Spleen (tissue), 11 donors: ENCODE data around the gene PIGR. TPM values are rescaled to one million over a fixed set of nuclear protein-coding genes. Genes with fewer than 3 reads are reported as not detected.

Source experiments
- DNase-seq: peaks from one replicate; pipeline ENCODE4 v3.0.0-alpha.2; 2020
- H3K27ac ChIP-seq, 8 donors: fragments of 200-600 bp; sonication (generic) in 7 of 8; 1 replicate in 4 of 8; 2 replicates in 4 of 8; pipeline versions ENCODE4 v1.5.0 to v1.8.0; 2016 to 2021; ENCODE audit warnings: inconsistent platforms in 4 of 8, mild to moderate bottlenecking in 4 of 8, moderate library complexity in 1 of 8
- H3K27me3 ChIP-seq, 7 donors: fragments of 200-600 bp; sonication (generic) in 6 of 7; replicated peaks in 1 of 7; 1 replicate in 4 of 7; 2 replicates in 3 of 7; pipeline versions ENCODE4 v1.5.0 to v1.8.0; 2016 to 2021; ENCODE audit warnings: inconsistent platforms in 3 of 7, mild to moderate bottlenecking in 1 of 7
- H3K36me3 ChIP-seq, 6 donors: fragments of 200-600 bp; sonication (generic) in 5 of 6; 1 replicate in 4 of 6; 2 replicates in 2 of 6; pipeline versions ENCODE4 v1.5.0 to v1.8.0; 2016 to 2021; ENCODE audit warnings: inconsistent platforms in 2 of 6
- H3K4me1 ChIP-seq, 6 donors: fragments of 200-600 bp; sonication (generic) in 5 of 6; 1 replicate in 3 of 6; 2 replicates in 3 of 6; pipeline versions ENCODE4 v1.5.0 to v1.8.0; 2016 to 2021; ENCODE audit warnings: inconsistent platforms in 3 of 6
- H3K4me3 ChIP-seq, 8 donors: fragments of 200-600 bp; sonication (generic) in 7 of 8; 1 replicate in 4 of 8; 2 replicates in 4 of 8; pipeline versions ENCODE4 v1.5.0 to v1.8.0; 2016 to 2021; ENCODE audit warnings: inconsistent platforms in 4 of 8, mild to moderate bottlenecking in 4 of 8, moderate library complexity in 2 of 8
- H3K9me3 ChIP-seq, 8 donors: fragments of 200-600 bp; sonication (generic) in 7 of 8; 1 replicate in 4 of 8; 2 replicates in 4 of 8; pipeline versions ENCODE4 v1.5.0 to v1.8.0; 2016 to 2021; ENCODE audit warnings: inconsistent platforms in 4 of 8
- POLR2A ChIP-seq, 3 donors: fragments of 450-650 bp; IDR thresholded peaks; one replicate each; pipeline ENCODE4 v1.5.1; 2017; ENCODE audit warnings: antibody characterized with exemption in 3 of 3, mild to moderate bottlenecking in 1 of 3
- POLR2AphosphoS5 ChIP-seq, 3 donors: sonication (generic); formaldehyde crosslinking; IDR thresholded peaks; one replicate each; pipeline ENCODE4 v1.5.1; 2017; ENCODE audit warnings: antibody characterized with exemption in 3 of 3
- WGBS, 5 donors: extraction: QIAGEN DNeasy Blood & Tissue Kit in 3 of 5; methylation state at CpG; one replicate each; pipeline versions ENCODE4 v1.1.5 to v1.1.7; 2013 to 2018; 5-methylcytosine and 5-hydroxymethylcytosine counted together
- intact Hi-C: fragments of 100-400 bp; cut with DNase I; formaldehyde crosslinking; loops from one replicate; pipeline ENCODE4 v1.15.0; 2023; ENCODE audit warnings: low total_unique reads
- polyA plus RNA-seq, 3 donors: library from polyadenylated mRNA; stranded (reverse); fragments of 200-250 nt; gene quantifications; one replicate each; pipeline ENCODE4 v1.2.1, GENCODE V29; 2013
- total RNA-seq, 7 donors: library from RNA; depleted of rRNA in 3 of 7; stranded (reverse); fragments of >200 nt in 3 of 7; fragmentation: NEBNext Ultra II Directional in 4 of 7; extraction: Animal tissue kit (Norgen Biotek cat#: 25700) in 4 of 7; gene quantifications; one replicate each; pipeline versions ENCODE4 v1.1.0 to v1.2.1, GENCODE V29; 2016 to 2021
- TF ChIP-seq, protein P1 (sequence below), 11 experiments: fragments of 200-600 bp in 7 of 11; fragments of 450-650 bp in 4 of 11; sonication (generic) in 4 of 11; IDR thresholded peaks in 8 of 11; conservative IDR thresholded peaks in 3 of 11; 1 replicate in 7 of 11; 2 replicates in 4 of 11; pipeline versions ENCODE4 v1.4.0 to v1.8.0; 2016 to 2021; ENCODE audit warnings: antibody characterized with exemption in 11 of 11, inconsistent platforms in 4 of 11, mild to moderate bottlenecking in 1 of 11
- donor health status: healthy with polysubstance abuse.
- donor health status: DM: no; HTN: no; CAD: no; lungs with moderate emphysema.
- donor health status: DM: no; HTN: no; CAD: no.
- donor health status: Bipolar disorder and iron deficiency.
- donor health status: healthy.
- donor health status: DM: no; HTN: no; CAD: no.
- donor health status: DM: yes; HTN: yes; CAD: no.

Gene PIGR
- total and polyA plus RNA-seq, 10 donors: 0.13 to 1.7 (median 0.89) TPM

DNA sequence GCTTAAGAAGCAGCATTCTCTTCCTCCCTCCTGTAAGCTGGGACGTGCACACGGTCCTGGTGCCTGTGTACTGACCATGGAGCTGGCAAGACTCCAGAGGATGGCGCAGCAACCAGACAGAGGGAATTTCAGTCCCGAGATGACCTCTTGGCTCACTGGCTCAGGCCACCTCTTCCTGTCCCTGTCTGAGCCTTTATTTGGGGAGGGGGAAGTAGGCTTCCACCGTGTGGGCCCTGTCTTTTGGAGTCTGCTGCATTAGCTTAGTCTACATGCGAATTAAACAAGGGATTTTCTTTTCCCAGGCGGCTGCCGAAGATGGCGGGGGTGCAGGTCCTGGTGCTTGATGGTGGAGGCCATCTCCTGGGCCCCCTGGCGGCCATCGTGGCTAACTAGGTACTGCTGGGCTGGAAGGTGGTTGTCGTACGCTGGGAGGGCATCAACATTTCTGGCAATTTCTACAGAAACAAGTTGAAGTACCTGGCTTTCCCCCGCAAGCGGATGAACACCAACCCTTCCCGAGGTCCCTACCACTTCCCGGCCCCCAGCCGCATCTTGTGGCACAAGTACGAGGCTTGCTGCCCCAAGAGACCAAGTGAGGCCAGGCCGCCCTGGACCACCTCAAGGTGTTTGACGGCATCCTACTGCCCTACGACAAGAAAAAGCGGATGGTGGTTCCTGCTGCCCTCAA, 38.8 kb downstream of the PIGR start:
- Histone ChIP-seq H3K4me1 (peaks cover 52 to 80% (median 73%) of the 10 kb centered on the region in 6 donors), H3K4me3 (no peak overlapping the region), H3K27ac (peak overlapping the region in 4 of 8 donors; percentile 13 to 87 (median 32)), H3K9me3 (no peaks in the 10 kb centered on the region), H3K27me3 (peaks cover 0 to 38% (median 0%) of the 10 kb centered on the region in 7 donors), H3K36me3 (peaks cover 0 to 97% (median 46%) of the 10 kb centered on the region in 6 donors)
- intact Hi-C loops: no loop called here
- peak; percentile 24 to 74 (median 72) for TF ChIP-seq POLR2AphosphoS5 (IDR thresholded peaks at IDR 0.05)
- TF ChIP-seq, protein P1, sequence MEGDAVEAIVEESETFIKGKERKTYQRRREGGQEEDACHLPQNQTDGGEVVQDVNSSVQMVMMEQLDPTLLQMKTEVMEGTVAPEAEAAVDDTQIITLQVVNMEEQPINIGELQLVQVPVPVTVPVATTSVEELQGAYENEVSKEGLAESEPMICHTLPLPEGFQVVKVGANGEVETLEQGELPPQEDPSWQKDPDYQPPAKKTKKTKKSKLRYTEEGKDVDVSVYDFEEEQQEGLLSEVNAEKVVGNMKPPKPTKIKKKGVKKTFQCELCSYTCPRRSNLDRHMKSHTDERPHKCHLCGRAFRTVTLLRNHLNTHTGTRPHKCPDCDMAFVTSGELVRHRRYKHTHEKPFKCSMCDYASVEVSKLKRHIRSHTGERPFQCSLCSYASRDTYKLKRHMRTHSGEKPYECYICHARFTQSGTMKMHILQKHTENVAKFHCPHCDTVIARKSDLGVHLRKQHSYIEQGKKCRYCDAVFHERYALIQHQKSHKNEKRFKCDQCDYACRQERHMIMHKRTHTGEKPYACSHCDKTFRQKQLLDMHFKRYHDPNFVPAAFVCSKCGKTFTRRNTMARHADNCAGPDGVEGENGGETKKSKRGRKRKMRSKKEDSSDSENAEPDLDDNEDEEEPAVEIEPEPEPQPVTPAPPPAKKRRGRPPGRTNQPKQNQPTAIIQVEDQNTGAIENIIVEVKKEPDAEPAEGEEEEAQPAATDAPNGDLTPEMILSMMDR (IDR thresholded peaks at IDR 0.05 in 8 of 11, conservative IDR thresholded peaks at IDR 0.05 in 3 of 11): no peak
- peak; percentile 77 for DNase-seq
- 77 to 92% (median 86%) methylated on average over 16 to 23 of the region's 23 CpGs for WGBS, 5 donors

DNA sequence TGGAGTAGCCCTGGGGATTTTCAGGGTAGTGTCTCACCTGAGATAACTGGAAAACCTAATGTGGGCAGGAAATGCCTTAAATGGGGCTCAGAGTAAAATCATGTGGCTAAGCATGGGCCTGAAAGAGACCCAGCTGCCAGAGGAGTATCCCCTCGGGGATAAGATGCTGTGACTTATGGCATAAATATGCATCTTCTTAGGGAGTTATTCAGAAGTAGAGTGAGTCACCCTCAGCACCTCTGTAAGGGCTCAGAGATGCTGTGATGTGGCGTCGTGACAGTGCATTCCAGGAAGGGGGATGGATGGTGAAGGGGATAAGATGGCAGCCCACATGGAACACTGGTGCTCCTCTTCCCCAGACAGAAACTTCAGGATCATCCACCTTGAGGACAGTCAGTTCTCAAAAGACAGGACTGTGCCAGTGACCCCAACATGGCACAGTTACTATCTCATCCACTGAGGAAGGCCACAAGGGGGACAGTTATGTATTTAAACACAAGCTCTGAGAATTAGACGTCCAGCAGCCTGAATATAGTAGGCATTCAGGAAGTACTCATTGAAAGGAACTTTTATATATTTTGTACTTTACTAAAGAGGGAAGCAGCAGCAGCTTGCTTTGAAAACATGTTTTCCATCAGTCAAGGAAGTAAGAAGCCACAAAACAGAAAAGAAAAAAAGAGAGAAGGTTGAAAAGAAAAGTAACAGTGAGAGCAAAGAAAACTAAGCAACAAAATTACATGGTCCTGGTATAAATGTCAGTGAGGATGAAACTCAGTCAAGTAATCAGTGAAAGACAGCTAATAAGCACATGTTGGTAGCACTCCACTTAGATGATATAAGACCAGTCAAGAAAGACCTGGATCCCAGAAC, 40.7 kb downstream of the PIGR start:
- DNase-seq: peak; percentile 51
- no peak overlapping the region for H3K4me3 ChIP-seq
- TF ChIP-seq, protein P1 (IDR thresholded peaks at IDR 0.05 in 8 of 11, conservative IDR thresholded peaks at IDR 0.05 in 3 of 11): no peak
- TF ChIP-seq POLR2AphosphoS5 (IDR thresholded peaks at IDR 0.05) (peak in 1 of 3 donors; percentile 30), POLR2A (IDR thresholded peaks at IDR 0.05) (no peak)
- peaks cover 0 to 86% (median 36%) of the 10 kb centered on the region in 6 donors for H3K36me3 ChIP-seq
- no peaks in the 10 kb centered on the region for H3K9me3 ChIP-seq
- WGBS, 5 donors: 46 to 58% (median 53%) methylated on average over 4 of the region's 4 CpGs
- intact Hi-C loops: no loop called here
- H3K27ac ChIP-seq: peak overlapping the region in 6 of 8 donors; percentile 14 to 70 (median 48)
- peaks cover 0 to 33% (median 0%) of the 10 kb centered on the region in 7 donors for H3K27me3 ChIP-seq
- peaks cover 33 to 61% (median 54%) of the 10 kb centered on the region in 6 donors for H3K4me1 ChIP-seq

DNA sequence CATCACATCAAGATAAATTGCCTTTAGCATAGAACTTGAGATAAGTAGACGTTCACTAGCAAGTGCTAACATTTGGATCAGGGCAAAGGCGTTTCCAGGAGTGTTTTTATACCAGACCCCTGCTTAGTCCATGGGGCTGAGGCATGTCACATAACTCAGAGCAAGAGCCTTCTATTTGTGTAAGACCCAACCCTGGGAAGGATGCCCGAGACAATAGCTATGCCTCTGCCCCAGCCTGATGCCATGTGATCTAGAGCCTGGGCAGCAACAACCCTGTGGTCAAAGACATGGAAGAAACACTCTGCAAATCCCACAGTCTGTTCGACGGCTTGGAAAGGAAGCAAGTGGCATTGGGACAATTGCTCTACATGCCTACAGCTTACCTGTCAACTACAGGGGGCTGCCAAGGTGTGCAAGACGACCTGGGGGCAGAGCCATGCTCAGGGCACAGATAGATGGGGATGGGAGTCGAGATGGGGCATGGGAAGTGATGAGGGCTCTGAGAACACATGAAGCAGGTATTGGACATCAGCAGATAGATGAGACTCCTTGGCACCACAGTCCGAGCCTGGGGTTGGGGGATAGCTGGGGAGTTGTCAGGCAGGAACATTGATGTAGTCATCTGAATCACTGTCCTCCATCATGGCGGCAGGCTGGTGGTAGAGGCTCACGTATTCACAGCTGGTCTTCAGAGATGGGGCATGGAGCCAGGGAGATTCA, 41.7 kb downstream of the PIGR start:
- Histone ChIP-seq H3K27me3 (peaks cover 0 to 24% (median 0%) of the 10 kb centered on the region in 7 donors), H3K36me3 (peaks cover 0 to 77% (median 33%) of the 10 kb centered on the region in 6 donors), H3K9me3 (no peaks in the 10 kb centered on the region), H3K27ac (peak overlapping the region in 3 of 8 donors; percentile 41 to 70 (median 59)), H3K4me3 (no peak overlapping the region), H3K4me1 (peaks cover 29 to 59% (median 48%) of the 10 kb centered on the region in 6 donors)
- TF ChIP-seq, protein P1 (IDR thresholded peaks at IDR 0.05 in 8 of 11, conservative IDR thresholded peaks at IDR 0.05 in 3 of 11): no peak
- TF ChIP-seq POLR2A (IDR thresholded peaks at IDR 0.05) (no peak), POLR2AphosphoS5 (IDR thresholded peaks at IDR 0.05) (peak in 2 of 3 donors; percentile 48 to 66)
- WGBS, 5 donors: 78 to 93% (median 88%) methylated on average over 10 of the region's 10 CpGs
- peak; percentile 70 for DNase-seq
- intact Hi-C loops: no loop called here
